Upper lobe of right lung (tissue), 1 donor: ENCODE results near the gene IRF3. TPM values are rescaled to one million over a fixed set of nuclear protein-coding genes. Genes with fewer than 3 reads are reported as not detected.

Experiments used
- ATAC-seq: fragments of 200-7000 bp; cut with Tn5 transposase; one replicate; pipeline ENCODE4 v1.9.1; 2020; ENCODE audit warnings: mild to moderate bottlenecking, moderate library complexity
- DNase-seq: peaks from one replicate; pipeline ENCODE4 v3.0.0-alpha.2; 2020
- H3K27ac ChIP-seq: fragments of 200-600 bp; one replicate; pipeline ENCODE4 v1.8.0; 2022
- H3K27me3 ChIP-seq: fragments of 200-600 bp; one replicate; pipeline ENCODE4 v1.8.0; 2022; ENCODE audit warnings: mild to moderate bottlenecking
- H3K36me3 ChIP-seq: fragments of 200-600 bp; one replicate; pipeline ENCODE4 v1.8.0; 2022
- H3K4me1 ChIP-seq: fragments of 200-600 bp; one replicate; pipeline ENCODE4 v1.8.0; 2022
- H3K4me3 ChIP-seq: fragments of 200-600 bp; one replicate; pipeline ENCODE4 v1.8.0; 2022; ENCODE audit warnings: mild to moderate bottlenecking
- H3K9me3 ChIP-seq: fragments of 200-600 bp; one replicate; pipeline ENCODE4 v1.8.0; 2022
- CTCF ChIP-seq: fragments of 200-600 bp; IDR thresholded peaks from one replicate; pipeline ENCODE4 v1.8.0; 2022; ENCODE audit warnings: antibody characterized with exemption
- intact Hi-C: fragments of 100-400 bp; cut with DNase I; formaldehyde crosslinking; loops from one replicate; pipeline ENCODE4 v1.11.0; 2022
- long read RNA-seq: library from polyadenylated mRNA; unstranded; transcript quantifications from one replicate; pipeline ENCODE4 v2.0.0, GENCODE V29; 2021
- total RNA-seq: library from RNA; stranded (reverse); fragmentation: NEBNext Ultra II Directional; extraction: Animal tissue kit (Norgen Biotek cat#: 25700); gene quantifications from one replicate; pipeline ENCODE4 v1.2.1, GENCODE V29; 2021
- donor health status: DM: no; HTN: yes; CAD: no; lungs with severe emphysema.

Gene IRF3
- 86.4 TPM for total RNA-seq
- long read RNA-seq, transcript IRF3-201 (7 exons, 1,691 nt) = minor isoform, 10 of 70 reads
- long read RNA-seq, transcript IRF3-203 (8 exons, 1,613 nt) = major isoform, 11 of 70 reads
- long read RNA-seq, transcript IRF3-221 (8 exons, 1,468 nt) = minor isoform, 5 of 70 reads
- long read RNA-seq, partial matches to known transcripts = 10 of 70 reads
- long read RNA-seq, other reads (novel, unspliced or antisense) = 28 of 70 reads

- Histone ChIP-seq H3K4me3 (peak within 1 kb of the TSS; percentile 94), H3K9me3 (no peaks in the 10 kb centered on the region), H3K27me3 (no peaks in the 10 kb centered on the region), H3K36me3 (peaks cover 24% of the 10 kb centered on the region), H3K27ac (peak within 1 kb of the TSS; percentile 76), H3K4me1 (peaks cover 16% of the 10 kb centered on the region)
- no peak for TF ChIP-seq CTCF
- peak; percentile 98 for DNase-seq
- intact Hi-C loops = no loop called here
- peak; percentile 90 for ATAC-seq
Measured at GRCh38 chr19:49665351-49666119, at the start of gene IRF3, which contains the start of gene BCL2L12. Gene IRF3 (minus strand): TSS chr19:49665857. CDS start chr19:49664838, 1,019 bp downstream. Gene BCL2L12 (plus strand): TSS chr19:49665933. CDS start chr19:49666693, 760 bp downstream.

- Histone ChIP-seq H3K9me3 (no peaks in the 10 kb centered on the region), H3K4me1 (peaks cover 5% of the 10 kb centered on the region), H3K27ac (no peak overlapping the region), H3K27me3 (no peaks in the 10 kb centered on the region), H3K4me3 (no peak overlapping the region), H3K36me3 (no peaks in the 10 kb centered on the region)
- TF ChIP-seq CTCF = no peak
- intact Hi-C loops = no loop called here
- DNase-seq (no peak), ATAC-seq (no peak)
Measured at GRCh38 chr19:49713236-49713845, 47.7 kb upstream of the IRF3 start.

GRCh38 chr19:49712397-49712859 is 46.8 kb upstream of the IRF3 start:
- ATAC-seq (peak; percentile 28), DNase-seq (no peak)
- Histone ChIP-seq H3K36me3 (no peaks in the 10 kb centered on the region), H3K27ac (no peak overlapping the region), H3K9me3 (no peaks in the 10 kb centered on the region), H3K4me3 (no peak overlapping the region), H3K4me1 (peaks cover 3% of the 10 kb centered on the region), H3K27me3 (no peaks in the 10 kb centered on the region)
- no peak for TF ChIP-seq CTCF
- intact Hi-C loops = no loop called here

GRCh38 chr19:49710372-49710951 is 44.8 kb upstream of the IRF3 start:
- no peak overlapping the region for H3K27ac ChIP-seq
- no peak overlapping the region for H3K4me3 ChIP-seq
- H3K9me3 ChIP-seq = no peaks in the 10 kb centered on the region
- TF ChIP-seq CTCF = no peak
- DNase-seq = no peak
- intact Hi-C loops = no loop called here
- no peaks in the 10 kb centered on the region for H3K27me3 ChIP-seq
- no peaks in the 10 kb centered on the region for H3K4me1 ChIP-seq
- ATAC-seq = no peak
- no peaks in the 10 kb centered on the region for H3K36me3 ChIP-seq

- Histone ChIP-seq H3K27me3 (no peaks in the 10 kb centered on the region), H3K27ac (no peak overlapping the region), H3K4me1 (no peaks in the 10 kb centered on the region), H3K4me3 (no peak overlapping the region), H3K9me3 (no peaks in the 10 kb centered on the region), H3K36me3 (no peaks in the 10 kb centered on the region)
- intact Hi-C loops = no loop called here
- TF ChIP-seq CTCF = no peak
- DNase-seq (no peak), ATAC-seq (peak; percentile 22)
Measured at GRCh38 chr19:49705919-49706318, 40.3 kb upstream of the IRF3 start.
